Endothelial cell of umbilical vein (primary cell): ENCODE measurements around the gene SLC38A6. TPM values are rescaled to one million over a fixed set of nuclear protein-coding genes. Genes with fewer than 3 reads are reported as not detected.

Experiments
- BruUV-seq: library from RNA; stranded (reverse); fragments of 400-500 nt; replicated peaks from 2 replicates; lab custom pipeline; 2021; lab: Mats Ljungman, UMichigan
- CTCF ChIA-PET: fragments of 300-600, 350-600 bp; sonication (Branson Sonifier 250); formaldehyde crosslinking; loops from one replicate; lab custom pipeline; 2021; ENCODE audit warnings: antibody characterized with exemption, inconsistent platforms; lab: Charles Lee
- POLR2A ChIA-PET: fragments of 300-600, 350-600 bp; sonication (Branson Sonifier 250); formaldehyde crosslinking; loops from one replicate; lab custom pipeline; 2021; ENCODE audit warnings: antibody characterized with exemption, inconsistent platforms; lab: Charles Lee
- DNase-seq: peaks from one replicate; pipeline ENCODE4 v3.0.0-alpha.2; 2011; ENCODE audit warnings: low read depth, low spot score
- FAIRE-seq: peaks from 2 replicates; lab custom pipeline; 2011; peaks lifted over from hg19 to GRCh38; lab: Jason Lieb, UNC
- H2AFZ ChIP-seq: 2 replicates; pipeline ENCODE4 v1.6.0; 2012; ENCODE audit warnings: low read depth, low read length, control low read depth, inconsistent platforms
- H3K27ac ChIP-seq: 2 replicates; pipeline ENCODE4 v1.5.1; 2011; ENCODE audit warnings: low read depth, mild to moderate bottlenecking, control low read depth, low read length, moderate library complexity; ENCODE audit not compliant: insufficient read depth
- H3K27me3 ChIP-seq, 2 experiments: 2 replicates each; pipeline versions ENCODE4 v1.6.0 to v1.6.1; 2011; ENCODE audit warnings: low read length in 2 of 2, mixed read lengths in 1 of 2; ENCODE audit not compliant: control insufficient read depth in 2 of 2, insufficient read depth in 2 of 2
- H3K36me3 ChIP-seq, 2 experiments: 2 replicates in 1 of 2; 3 replicates in 1 of 2; pipeline ENCODE4 v1.5.1; 2011; ENCODE audit warnings: low read length in 2 of 2, mild to moderate bottlenecking in 1 of 2, moderate library complexity in 1 of 2; ENCODE audit not compliant: control insufficient read depth in 2 of 2, insufficient read depth in 2 of 2; ENCODE audit errors: extremely low read depth in 1 of 2
- H3K4me1 ChIP-seq: 3 replicates; pipeline ENCODE4 v1.5.1; 2011; ENCODE audit warnings: mild to moderate bottlenecking, low read length; ENCODE audit not compliant: control insufficient read depth, insufficient read depth; ENCODE audit errors: extremely low read depth
- H3K4me2 ChIP-seq: 2 replicates; pipeline ENCODE4 v1.6.1; 2011; ENCODE audit warnings: low read length, control low read depth, mixed read lengths; ENCODE audit not compliant: insufficient read depth
- H3K4me3 ChIP-seq, 3 experiments: fragments of 200-600 bp in 1 of 3; sonication (generic), shearing (Covaris generic) in 1 of 3; replicated peaks in 1 of 3; 2 replicates each; pipeline ENCODE4 v1.5.1; 2011 to 2016; ENCODE audit warnings: control low read depth in 3 of 3, low read length in 3 of 3, mild to moderate bottlenecking in 2 of 3, inconsistent platforms in 1 of 3, low read depth in 1 of 3, moderate library complexity in 1 of 3; ENCODE audit not compliant: insufficient read depth in 1 of 3
- H3K79me2 ChIP-seq: 2 replicates; pipeline ENCODE4 v1.6.0; 2012; ENCODE audit warnings: low read length, inconsistent platforms; ENCODE audit not compliant: control insufficient read depth, insufficient read depth
- H3K9ac ChIP-seq: replicated peaks from 2 replicates; pipeline ENCODE3; 2011; ENCODE audit warnings: low read length, control low read depth; ENCODE audit not compliant: insufficient read depth; ENCODE audit errors: extremely low read depth
- H3K9me1 ChIP-seq: replicated peaks from 3 replicates; pipeline ENCODE4 v1.6.0; 2011; ENCODE audit warnings: mild to moderate bottlenecking, low read length; ENCODE audit not compliant: control insufficient read depth, insufficient read depth; ENCODE audit errors: extremely low read depth
- H3K9me3 ChIP-seq: replicated peaks from 2 replicates; pipeline ENCODE4 v1.5.1; 2012; ENCODE audit warnings: low read length, inconsistent platforms; ENCODE audit not compliant: control insufficient read depth, insufficient read depth
- H4K20me1 ChIP-seq: replicated peaks from 2 replicates; pipeline ENCODE3; 2011; ENCODE audit warnings: mild to moderate bottlenecking, low read length; ENCODE audit not compliant: control insufficient read depth, insufficient read depth; ENCODE audit errors: extremely low read depth
- EZH2 ChIP-seq: IDR thresholded peaks from 2 replicates; pipeline ENCODE4 v1.6.1; 2012; ENCODE audit warnings: borderline replicate concordance, low read depth, mild to moderate bottlenecking, moderate library complexity, low read length, inconsistent platforms; ENCODE audit not compliant: severe bottlenecking
- FOS ChIP-seq: IDR thresholded peaks from 2 replicates; pipeline ENCODE4 v1.6.1; 2011; ENCODE audit warnings: mild to moderate bottlenecking, low read length, moderate library complexity, borderline replicate concordance; ENCODE audit not compliant: insufficient read depth
- GATA2 ChIP-seq: IDR thresholded peaks from 2 replicates; pipeline ENCODE4 v1.7.0; 2011; ENCODE audit warnings: low read depth, mild to moderate bottlenecking, moderate library complexity, mixed read lengths, low read length; ENCODE audit not compliant: insufficient read length, insufficient read depth
- JUN ChIP-seq: IDR thresholded peaks from 2 replicates; pipeline ENCODE4 v1.6.1; 2011; ENCODE audit warnings: borderline replicate concordance, low read depth; ENCODE audit not compliant: insufficient read length, insufficient read depth
- MAX ChIP-seq: IDR thresholded peaks from 2 replicates; pipeline ENCODE4 v1.6.1; 2011; ENCODE audit not compliant: insufficient read depth, insufficient read length
- MYC ChIP-seq: IDR thresholded peaks from one replicate; pipeline ENCODE4 v1.6.1; 2011; ENCODE audit warnings: mild to moderate bottlenecking, low read depth, low read length
- POLR2A ChIP-seq: IDR thresholded peaks from 2 replicates; pipeline ENCODE4 v1.6.1; 2012; ENCODE audit warnings: low read depth, mild to moderate bottlenecking, control low read depth, low read length
- POLR2AphosphoS5 ChIP-seq: IDR thresholded peaks from 2 replicates; pipeline ENCODE4 v1.6.1; 2012; ENCODE audit warnings: low read depth, mild to moderate bottlenecking, control low read depth, low read length, moderate library complexity; ENCODE audit not compliant: insufficient read depth
- dilution Hi-C: fragments of 300-500 bp; cut with MboI; formaldehyde crosslinking; loops from one replicate; pipeline ENCODE4 v1.15.0; 2019; ENCODE audit warnings: low sequenced_read_pairs; ENCODE audit not compliant: extremely low pct_ligation_motif_present
- intact Hi-C: fragments of 100-400 bp; cut with micrococcal nuclease; formaldehyde crosslinking; loops from one replicate; pipeline ENCODE4 v1.10.0; 2022
- polyA plus RNA-seq, 4 experiments: library from polyadenylated mRNA; depleted of rRNA in 3 of 4; stranded (reverse) in 3 of 4; unstranded in 1 of 4; fragments of >200 nt; gene quantifications; 2 replicates each; pipeline versions ENCODE4 v1.2.1 to v1.2.3, GENCODE V29; 2011 to 2012; ENCODE audit warnings: missing spikeins in 1 of 4
- total RNA-seq: library from RNA; stranded (reverse); gene quantifications from 2 replicates; pipeline ENCODE4 v1.2.3, GENCODE V29; 2021
- TF ChIP-seq, protein P1 (sequence below), 2 donors: IDR thresholded peaks; 1 replicate in 1 of 2; 2 replicates in 1 of 2; pipeline ENCODE4 v1.5.1; 2011; ENCODE audit warnings: low read length in 2 of 2, mild to moderate bottlenecking in 2 of 2, moderate library complexity in 2 of 2, control low read depth in 1 of 2, inconsistent platforms in 1 of 2, low read depth in 1 of 2; ENCODE audit not compliant: insufficient read depth in 1 of 2; ENCODE audit errors: extremely low read depth in 1 of 2

The SLC38A6 gene
- total and polyA plus RNA-seq, 2 donors (not counting 3 experiments of a cell fraction or from before 2014, with no cell fraction given): 17.3 to 24.6 TPM

GRCh38 chr14:60984196-60984595 is 3.2 kb downstream of the SLC38A6 start:
- no peak for DNase-seq
- H3K79me2 ChIP-seq: peaks cover 19% of the 10 kb centered on the region
- no peaks in the 10 kb centered on the region for H3K9me3 ChIP-seq
- ChIA-PET CTCF (no interaction called here), POLR2A (no interaction called here)
- peaks cover 5 to 7% of the 10 kb centered on the region in 2 experiments for H3K36me3 ChIP-seq
- H3K4me2 ChIP-seq: no peak overlapping the region
- intact Hi-C loops (loop anchor here (5.0 kb wide), 1 partner anchor 177 kb away; no protein-coding TSS in a partner anchor), dilution Hi-C loops (no loop called here)
- H3K4me1 ChIP-seq: peaks cover 28% of the 10 kb centered on the region
- no peaks in the 10 kb centered on the region for H3K27me3 ChIP-seq
- no peak overlapping the region for H2AFZ ChIP-seq
- FAIRE-seq: no peak
- BruUV-seq: no TSS peak
- TF ChIP-seq POLR2A (no peak), MAX (no peak), EZH2 (no peak), FOS (no peak), JUN (no peak), GATA2 (no peak), POLR2AphosphoS5 (no peak), MYC (no peak)
- TF ChIP-seq, protein P1, sequence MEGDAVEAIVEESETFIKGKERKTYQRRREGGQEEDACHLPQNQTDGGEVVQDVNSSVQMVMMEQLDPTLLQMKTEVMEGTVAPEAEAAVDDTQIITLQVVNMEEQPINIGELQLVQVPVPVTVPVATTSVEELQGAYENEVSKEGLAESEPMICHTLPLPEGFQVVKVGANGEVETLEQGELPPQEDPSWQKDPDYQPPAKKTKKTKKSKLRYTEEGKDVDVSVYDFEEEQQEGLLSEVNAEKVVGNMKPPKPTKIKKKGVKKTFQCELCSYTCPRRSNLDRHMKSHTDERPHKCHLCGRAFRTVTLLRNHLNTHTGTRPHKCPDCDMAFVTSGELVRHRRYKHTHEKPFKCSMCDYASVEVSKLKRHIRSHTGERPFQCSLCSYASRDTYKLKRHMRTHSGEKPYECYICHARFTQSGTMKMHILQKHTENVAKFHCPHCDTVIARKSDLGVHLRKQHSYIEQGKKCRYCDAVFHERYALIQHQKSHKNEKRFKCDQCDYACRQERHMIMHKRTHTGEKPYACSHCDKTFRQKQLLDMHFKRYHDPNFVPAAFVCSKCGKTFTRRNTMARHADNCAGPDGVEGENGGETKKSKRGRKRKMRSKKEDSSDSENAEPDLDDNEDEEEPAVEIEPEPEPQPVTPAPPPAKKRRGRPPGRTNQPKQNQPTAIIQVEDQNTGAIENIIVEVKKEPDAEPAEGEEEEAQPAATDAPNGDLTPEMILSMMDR (IDR thresholded peaks at IDR 0.05; ENCODE audit: extremely low read depth in 1 of 2, insufficient read depth in 1 of 2, low read depth in 1 of 2, low read length in 2 of 2): no peak
- H3K4me3 ChIP-seq: no peak overlapping the region
- no peaks in the 10 kb centered on the region for H4K20me1 ChIP-seq
- H3K27ac ChIP-seq: no peak overlapping the region
- H3K9me1 ChIP-seq: no peaks in the 10 kb centered on the region
- no peak overlapping the region for H3K9ac ChIP-seq
